Measurements from ENCODE around the gene ZNF518A.
"Not testable (repeated sequence)": the region's sequence is repeated elsewhere in the genome, so short reads cannot be mapped to it uniquely, and the experiment has no call there.

ZNF518A gene

GRCh38 chr10:96188421-96188820 is 58.3 kb downstream of the ZNF518A start:
- no peak for TF ChIP-seq Cebpa-rat (IDR thresholded peaks at IDR 0.05)
- Histone ChIP-seq H3K4me2 (no peak overlapping the region), H3K27ac (no peak overlapping the region)

GRCh38 chr10:96188916-96189315 is 58.8 kb downstream of the ZNF518A start:
- no peaks in the 10 kb centered on the region for H3K27me3 ChIP-seq
- H3K27ac ChIP-seq: no peak overlapping the region
- H3K4me3 ChIP-seq: no peak overlapping the region
- H3K9ac ChIP-seq: no peak overlapping the region
- H3K4me2 ChIP-seq: no peak overlapping the region
- TF ChIP-seq Cebpa-rat (IDR thresholded peaks at IDR 0.05): no peak
- H3K4me1 ChIP-seq: no peaks in the 10 kb centered on the region
- peaks cover 37% of the 10 kb centered on the region for H3K36me3 ChIP-seq
- H4K20me1 ChIP-seq: no peaks in the 10 kb centered on the region
- H3K9me3 ChIP-seq: peaks cover 51% of the 10 kb centered on the region

More at GRCh38 chr10:96188421-96188820, 58.3 kb downstream of the ZNF518A start:
- H3K27me3 ChIP-seq: no peaks in the 10 kb centered on the region
- H3K4me3 ChIP-seq: no peak overlapping the region
- no peak overlapping the region for H3K9ac ChIP-seq
- H4K20me1 ChIP-seq: no peaks in the 10 kb centered on the region
- peaks cover 32% of the 10 kb centered on the region for H3K36me3 ChIP-seq
- H3K4me1 ChIP-seq: no peaks in the 10 kb centered on the region
- H3K9me3 ChIP-seq: peaks cover 56% of the 10 kb centered on the region

GRCh38 chr10:96189505-96189904 is 59.4 kb downstream of the ZNF518A start:
- peaks cover 43% of the 10 kb centered on the region for H3K36me3 ChIP-seq
- not testable (repeated sequence) for H3K27ac ChIP-seq, H3K9ac ChIP-seq, H3K4me2 ChIP-seq, H3K4me1 ChIP-seq, H3K4me3 ChIP-seq, H3K27me3 ChIP-seq, H4K20me1 ChIP-seq
- H3K9me3 ChIP-seq: peaks cover 50% of the 10 kb centered on the region

- Histone ChIP-seq H3K4me1 (no peaks in the 10 kb centered on the region), H3K9me3 (no peaks in the 10 kb centered on the region), H3K4me2 (no peak overlapping the region), H3K27ac (no peak overlapping the region), H3K27me3 (no peaks in the 10 kb centered on the region), H3K4me3 (no peak overlapping the region), H3K9ac (no peak overlapping the region), H4K20me1 (no peaks in the 10 kb centered on the region), H3K36me3 (peaks cover 88% of the 10 kb centered on the region)
- TF ChIP-seq Cebpa-rat (IDR thresholded peaks at IDR 0.05): no peak
Measured at GRCh38 chr10:96201525-96201924, 71.4 kb downstream of the ZNF518A start.

- H4K20me1 ChIP-seq: peaks cover 11% of the 10 kb centered on the region; the same call in 1 of the 2 replicates
- peaks cover 90% of the 10 kb centered on the region for H3K36me3 ChIP-seq
- no peak overlapping the region for H3K27ac ChIP-seq
- H3K9ac ChIP-seq: no peak overlapping the region
- H3K9me3 ChIP-seq: no peaks in the 10 kb centered on the region
- H3K4me2 ChIP-seq: no peak overlapping the region
- no peaks in the 10 kb centered on the region for H3K27me3 ChIP-seq
- H3K4me1 ChIP-seq: peaks cover 23% of the 10 kb centered on the region
- no peak overlapping the region for H3K4me3 ChIP-seq
- no peak for TF ChIP-seq Cebpa-rat (IDR thresholded peaks at IDR 0.05)
Measured at GRCh38 chr10:96205580-96205979, 75.5 kb downstream of the ZNF518A start.

- Histone ChIP-seq H3K9ac (no peak overlapping the region), H3K27ac (0 out of 2 replicates have a peak overlapping the region, but pooled peaks have one; percentile 3), H3K9me3 (no peaks in the 10 kb centered on the region), H3K36me3 (peaks cover 94% of the 10 kb centered on the region), H3K4me3 (no peak overlapping the region), H4K20me1 (peaks cover 32% of the 10 kb centered on the region; the same call in 1 of the 2 replicates), H3K4me1 (peaks cover 23% of the 10 kb centered on the region), H3K27me3 (no peaks in the 10 kb centered on the region), H3K4me2 (peak overlapping the region; percentile 11)
- TF ChIP-seq Cebpa-rat (IDR thresholded peaks at IDR 0.05): no peak
Measured at GRCh38 chr10:96208271-96208670, 78.2 kb downstream of the ZNF518A start.

- H4K20me1 ChIP-seq: peaks cover 33% of the 10 kb centered on the region; the same call in 1 of the 2 replicates
- no peaks in the 10 kb centered on the region for H3K9me3 ChIP-seq
- peak overlapping the region; percentile 11 for H3K4me2 ChIP-seq
Measured at GRCh38 chr10:96208946-96209345, 78.8 kb downstream of the ZNF518A start.

GRCh38 chr10:96211764-96212163 is 81.7 kb downstream of the ZNF518A start:
- Histone ChIP-seq H3K36me3 (peaks cover 99% of the 10 kb centered on the region), H3K9me3 (no peaks in the 10 kb centered on the region), H3K4me3 (no peak overlapping the region), H4K20me1 (peaks cover 33% of the 10 kb centered on the region; the same call in 1 of the 2 replicates), H3K4me1 (peaks cover 23% of the 10 kb centered on the region), H3K4me2 (no peak overlapping the region), H3K27me3 (no peaks in the 10 kb centered on the region), H3K27ac (no peak overlapping the region), H3K9ac (no peak overlapping the region)
- TF ChIP-seq Cebpa-rat (IDR thresholded peaks at IDR 0.05): no peak

More at GRCh38 chr10:96208946-96209345, 78.8 kb downstream of the ZNF518A start:
- Histone ChIP-seq H3K36me3 (peaks cover 97% of the 10 kb centered on the region), H3K27me3 (no peaks in the 10 kb centered on the region), H3K27ac (no peak overlapping the region), H3K4me3 (no peak overlapping the region), H3K9ac (no peak overlapping the region), H3K4me1 (peaks cover 23% of the 10 kb centered on the region)
- no peak for TF ChIP-seq Cebpa-rat (IDR thresholded peaks at IDR 0.05)

GRCh38 chr10:96212911-96213310 is 82.8 kb downstream of the ZNF518A start:
- H3K4me3 ChIP-seq: no peak overlapping the region
- no peak overlapping the region for H3K4me2 ChIP-seq
- no peak overlapping the region for H3K9ac ChIP-seq
- no peak for TF ChIP-seq Cebpa-rat (IDR thresholded peaks at IDR 0.05)
- H3K9me3 ChIP-seq: no peaks in the 10 kb centered on the region
- H3K36me3 ChIP-seq: peaks cover 96% of the 10 kb centered on the region
- H3K27ac ChIP-seq: no peak overlapping the region
- no peaks in the 10 kb centered on the region for H3K27me3 ChIP-seq
- H3K4me1 ChIP-seq: peaks cover 22% of the 10 kb centered on the region
- peaks cover 31% of the 10 kb centered on the region; the same call in 1 of the 2 replicates for H4K20me1 ChIP-seq

Measured in BLaER1 (cell line).